Progenitor cell of endocrine pancreas (in vitro differentiated cells): Measurements from ENCODE around the gene CGB7. TPM values are rescaled to one million over a fixed set of nuclear protein-coding genes. Genes with fewer than 3 reads are reported as not detected.

ENCODE experiments used
- DNase-seq: peaks from one replicate; pipeline ENCODE4 v3.0.0; 2021; ENCODE audit warnings: low spot score; ENCODE audit not compliant: unreplicated experiment
- H3K27ac Mint-ChIP-seq: 2 replicates; pipeline ENCODE4 v1.8.0; 2021; ENCODE audit warnings: mild to moderate bottlenecking, moderate library complexity, mixed read lengths
- H3K27me3 Mint-ChIP-seq: 2 replicates; pipeline ENCODE4 v1.8.0; 2021; ENCODE audit warnings: mixed read lengths
- H3K36me3 Mint-ChIP-seq: 2 replicates; pipeline ENCODE4 v1.8.0; 2022; ENCODE audit warnings: mixed read lengths; ENCODE audit not compliant: insufficient read depth
- H3K4me1 Mint-ChIP-seq: 2 replicates; pipeline ENCODE4 v1.8.0; 2021; ENCODE audit warnings: low read depth, mixed read lengths
- H3K4me3 Mint-ChIP-seq: 2 replicates; pipeline ENCODE4 v1.8.0; 2021; ENCODE audit warnings: low read depth, mild to moderate bottlenecking, moderate library complexity, mixed read lengths
- H3K9me3 Mint-ChIP-seq: 2 replicates; pipeline ENCODE4 v1.8.0; 2021; ENCODE audit warnings: low read depth, mixed read lengths
- microRNA-seq: library from miRNA; unstranded; fragments of <30 nt; microRNA quantifications from one replicate; pipeline ENCODE4 v1.1.0, GENCODE V29; 2020; ENCODE audit warnings: borderline number of aligned reads; ENCODE audit not compliant: unreplicated experiment
- total RNA-seq: library from RNA; stranded (reverse); gene quantifications from 2 replicates; pipeline ENCODE4 v1.2.1, GENCODE V29; 2021
- TF ChIP-seq, protein P1 (sequence below): fragments of 200-600 bp; sonication (generic); IDR thresholded peaks from one replicate; pipeline ENCODE4 v1.5.0; 2021; ENCODE audit warnings: antibody characterized with exemption, mild to moderate bottlenecking; ENCODE audit not compliant: unreplicated experiment

CGB7 gene
- total RNA-seq, 1 donor from 2014 or later, result 0.38 TPM

DNA sequence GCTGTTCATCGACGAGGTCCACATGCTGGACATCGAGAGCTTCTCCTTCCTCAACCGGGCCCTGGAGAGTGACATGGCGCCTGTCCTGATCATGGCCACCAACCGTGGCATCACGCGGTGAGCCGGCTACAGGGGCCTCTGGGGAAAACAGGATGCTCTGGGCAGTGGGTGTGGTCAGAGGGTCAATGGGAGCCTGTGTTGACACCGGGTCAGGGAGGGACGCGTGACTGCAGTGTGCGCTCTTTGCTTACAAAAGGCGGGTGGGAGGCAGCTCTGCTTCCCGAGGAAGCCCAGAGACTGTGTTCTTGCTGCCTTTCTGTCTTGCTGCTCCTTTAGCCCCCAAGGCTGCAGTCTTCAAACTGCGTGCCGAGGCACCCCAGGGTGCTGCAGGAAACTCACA is 46.4 kb downstream of the CGB7 start:
- TF ChIP-seq, protein P1, sequence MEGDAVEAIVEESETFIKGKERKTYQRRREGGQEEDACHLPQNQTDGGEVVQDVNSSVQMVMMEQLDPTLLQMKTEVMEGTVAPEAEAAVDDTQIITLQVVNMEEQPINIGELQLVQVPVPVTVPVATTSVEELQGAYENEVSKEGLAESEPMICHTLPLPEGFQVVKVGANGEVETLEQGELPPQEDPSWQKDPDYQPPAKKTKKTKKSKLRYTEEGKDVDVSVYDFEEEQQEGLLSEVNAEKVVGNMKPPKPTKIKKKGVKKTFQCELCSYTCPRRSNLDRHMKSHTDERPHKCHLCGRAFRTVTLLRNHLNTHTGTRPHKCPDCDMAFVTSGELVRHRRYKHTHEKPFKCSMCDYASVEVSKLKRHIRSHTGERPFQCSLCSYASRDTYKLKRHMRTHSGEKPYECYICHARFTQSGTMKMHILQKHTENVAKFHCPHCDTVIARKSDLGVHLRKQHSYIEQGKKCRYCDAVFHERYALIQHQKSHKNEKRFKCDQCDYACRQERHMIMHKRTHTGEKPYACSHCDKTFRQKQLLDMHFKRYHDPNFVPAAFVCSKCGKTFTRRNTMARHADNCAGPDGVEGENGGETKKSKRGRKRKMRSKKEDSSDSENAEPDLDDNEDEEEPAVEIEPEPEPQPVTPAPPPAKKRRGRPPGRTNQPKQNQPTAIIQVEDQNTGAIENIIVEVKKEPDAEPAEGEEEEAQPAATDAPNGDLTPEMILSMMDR, result no peak
- DNase-seq, result no peak
- no peaks in the 10 kb centered on the region for H3K27me3 Mint-ChIP-seq
- H3K27ac Mint-ChIP-seq, result no peak overlapping the region
- no peak overlapping the region for H3K4me3 Mint-ChIP-seq
- H3K4me1 Mint-ChIP-seq, result no peaks in the 10 kb centered on the region
- no peaks in the 10 kb centered on the region for H3K9me3 Mint-ChIP-seq
- peaks cover 18% of the 10 kb centered on the region for H3K36me3 Mint-ChIP-seq

DNA sequence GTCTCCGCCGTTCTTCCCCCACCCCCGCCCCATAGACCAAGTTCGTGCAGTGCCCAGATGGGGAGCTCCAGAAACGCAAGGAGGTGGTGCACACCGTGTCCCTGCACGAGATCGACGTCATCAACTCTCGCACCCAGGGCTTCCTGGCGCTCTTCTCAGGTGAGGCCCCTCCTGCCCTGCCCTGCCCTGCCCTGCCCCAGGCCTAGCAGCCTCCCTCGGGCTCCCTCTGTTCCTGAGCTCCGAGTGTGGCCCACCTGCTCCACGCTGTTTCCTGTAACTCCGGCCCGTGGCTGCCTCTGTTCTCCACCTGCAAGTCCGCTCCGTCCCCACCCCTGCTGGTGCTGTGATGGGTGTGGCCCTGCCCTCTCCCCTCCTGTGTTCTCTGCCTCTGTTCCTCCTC is 47.1 kb downstream of the CGB7 start:
- Mint-ChIP-seq H3K36me3 (peaks cover 13% of the 10 kb centered on the region), H3K4me3 (no peak overlapping the region), H3K27ac (peak overlapping the region; percentile 65), H3K4me1 (no peaks in the 10 kb centered on the region), H3K27me3 (no peaks in the 10 kb centered on the region), H3K9me3 (no peaks in the 10 kb centered on the region)
- TF ChIP-seq, protein P1, result no peak
- DNase-seq, result no peak

DNA sequence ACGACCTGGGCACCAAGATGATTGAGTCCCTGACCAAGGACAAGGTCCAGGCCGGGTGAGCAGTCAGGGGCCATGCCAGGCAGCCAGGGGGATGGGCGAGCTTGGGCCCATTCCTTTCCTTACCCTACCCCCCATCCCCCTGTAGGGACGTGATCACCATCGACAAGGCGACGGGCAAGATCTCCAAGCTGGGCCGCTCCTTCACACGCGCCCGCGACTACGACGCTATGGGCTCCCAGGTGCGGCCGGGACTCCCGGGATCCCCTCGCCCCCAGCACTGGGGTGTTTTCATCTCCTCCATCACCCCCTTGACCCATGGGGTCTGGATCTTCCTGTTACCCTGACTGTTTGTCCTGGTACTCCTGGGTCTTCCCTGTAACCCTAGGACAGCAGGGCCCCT is 47.7 kb downstream of the CGB7 start:
- no peak for DNase-seq
- Mint-ChIP-seq H3K36me3 (peaks cover 14% of the 10 kb centered on the region), H3K9me3 (no peaks in the 10 kb centered on the region), H3K4me3 (no peak overlapping the region), H3K27me3 (no peaks in the 10 kb centered on the region), H3K27ac (no peak overlapping the region), H3K4me1 (no peaks in the 10 kb centered on the region)
- TF ChIP-seq, protein P1, result no peak

DNA sequence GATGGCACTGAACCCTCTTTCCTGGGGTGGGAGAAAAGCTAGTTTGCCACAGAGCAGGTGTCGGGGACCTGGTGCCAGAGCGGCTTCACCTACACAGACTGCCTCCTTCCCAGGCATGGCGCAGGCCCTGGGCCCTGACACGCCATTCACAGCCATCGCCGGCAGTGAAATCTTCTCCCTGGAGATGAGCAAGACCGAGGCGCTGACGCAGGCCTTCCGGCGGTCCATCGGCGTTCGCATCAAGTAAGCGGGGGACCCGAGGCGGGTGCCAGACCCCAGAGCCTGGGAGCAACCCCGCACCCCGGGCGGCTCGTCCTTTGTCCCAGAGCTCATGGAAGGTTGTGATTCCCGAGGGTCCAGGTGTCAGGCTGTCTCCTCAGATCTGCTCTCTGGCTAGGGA is 50.6 kb downstream of the CGB7 start:
- Mint-ChIP-seq H3K4me3 (no peak overlapping the region), H3K9me3 (no peaks in the 10 kb centered on the region), H3K36me3 (peaks cover 10% of the 10 kb centered on the region), H3K4me1 (no peaks in the 10 kb centered on the region), H3K27me3 (no peaks in the 10 kb centered on the region), H3K27ac (no peak overlapping the region)
- no peak for DNase-seq
- TF ChIP-seq, protein P1, result no peak

DNA sequence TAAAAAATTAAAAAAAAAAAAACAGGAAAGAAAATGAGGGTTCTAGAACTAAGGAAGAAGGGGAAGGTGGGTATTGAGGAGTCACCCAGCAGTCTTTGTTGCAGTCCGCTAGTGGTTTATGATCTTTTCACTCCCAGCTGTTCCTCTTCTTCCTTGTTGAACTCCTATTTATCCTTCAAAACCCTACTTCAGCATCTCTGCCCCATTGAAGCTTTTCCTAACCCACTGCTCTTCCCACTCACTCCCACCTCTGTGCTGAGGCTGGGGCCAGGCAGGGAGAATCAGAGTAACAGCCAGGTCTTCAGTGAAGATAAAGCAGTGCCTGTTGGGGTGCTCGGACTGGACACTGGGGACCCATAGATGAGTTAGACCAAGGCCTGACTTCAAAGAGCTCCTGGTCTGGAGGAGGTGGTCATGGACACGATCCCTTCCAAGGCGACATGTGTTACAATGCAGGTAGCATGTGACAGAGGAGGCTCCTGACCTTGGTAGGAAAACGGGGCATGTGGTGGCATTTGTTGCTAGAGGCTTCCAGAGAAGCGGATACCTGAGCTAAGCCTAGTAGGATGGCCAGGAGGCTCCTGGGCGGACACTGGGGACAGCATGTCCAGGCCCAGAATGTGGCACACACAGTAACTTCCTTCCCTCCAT is 52.5 kb downstream of the CGB7 start:
- H3K36me3 Mint-ChIP-seq, result peaks cover 8% of the 10 kb centered on the region

More for the DNA sequence above, 52.5 kb downstream of the CGB7 start:
- TF ChIP-seq, protein P1, result no peak
- Mint-ChIP-seq H3K4me3 (no peak overlapping the region), H3K27me3 (no peaks in the 10 kb centered on the region), H3K27ac (no peak overlapping the region), H3K4me1 (no peaks in the 10 kb centered on the region), H3K9me3 (no peaks in the 10 kb centered on the region)
- DNase-seq, result no peak

Small RNAs within 50 kb of the gene (microRNA-seq; reads per million reads assigned to microRNA genes)
- gene MIR6798, result not detected

Other genes with a start within 250 kb of the CGB7 start
- 61.0 and 70.0 TPM in 2 replicates for gene BCAT2, start 246.7 kb downstream of the CGB7 start, total RNA-seq
- gene HSD17B14, start 221.3 kb downstream of the CGB7 start, total RNA-seq, result 20.5 and 22.1 TPM in 2 replicates
- gene PLEKHA4, start 189.1 kb downstream of the CGB7 start, total RNA-seq, result 8.5 and 11.7 TPM in 2 replicates
- gene PPP1R15A, start 185.3 kb downstream of the CGB7 start, total RNA-seq, result 44.5 and 48.9 TPM in 2 replicates
- gene TULP2, start 159.0 kb downstream of the CGB7 start, total RNA-seq, result 0.46 TPM in 1 of 2 replicates, not detected in the other
- 149 and 165 TPM in 2 replicates for gene NUCB1, start 157.4 kb downstream of the CGB7 start, total RNA-seq
- gene DHDH, start 124.0 kb downstream of the CGB7 start, total RNA-seq, result 1.1 and 1.8 TPM in 2 replicates
- 141 and 153 TPM in 2 replicates for gene BAX, start 102.9 kb downstream of the CGB7 start, total RNA-seq
- 2,544 and 2,716 TPM in 2 replicates for gene FTL, start 92.4 kb downstream of the CGB7 start, total RNA-seq
- 57.4 and 65.8 TPM in 2 replicates for gene GYS1, start 64.4 kb downstream of the CGB7 start, total RNA-seq
- gene RUVBL2, start 63.9 kb downstream of the CGB7 start, total RNA-seq, result 81.5 and 83.0 TPM in 2 replicates
- not detected in 2 replicates for gene LHB, start 40.7 kb downstream of the CGB7 start, total RNA-seq
- gene CGB3, start 33.4 kb downstream of the CGB7 start, total RNA-seq, result not detected in 2 replicates
- not detected in 2 replicates for gene CGB2, start 25.9 kb downstream of the CGB7 start, total RNA-seq
- not detected in 2 replicates for gene CGB1, start 20.9 kb downstream of the CGB7 start, total RNA-seq
- not detected in 2 replicates for gene CGB5, start 13.9 kb downstream of the CGB7 start, total RNA-seq
- not detected in 2 replicates for gene CGB8, start 8.6 kb downstream of the CGB7 start, total RNA-seq
- gene NTF4, start 7.1 kb upstream of the CGB7 start, total RNA-seq, result 0.91 and 1.5 TPM in 2 replicates
- not detected in 2 replicates for gene KCNA7, start 14.9 kb upstream of the CGB7 start, total RNA-seq
- gene SNRNP70, start 27.7 kb upstream of the CGB7 start, total RNA-seq, result 355 and 363 TPM in 2 replicates
- gene LIN7B, start 56.6 kb upstream of the CGB7 start, total RNA-seq, result 7.0 and 9.3 TPM in 2 replicates
- 1.3 and 1.5 TPM in 2 replicates for gene C19orf73, start 61.4 kb upstream of the CGB7 start, total RNA-seq
- gene PPFIA3, start 61.8 kb upstream of the CGB7 start, total RNA-seq, result 6.7 and 8.5 TPM in 2 replicates
- gene HRC, start 97.6 kb upstream of the CGB7 start, total RNA-seq, result 1.6 and 2.1 TPM in 2 replicates
- gene TRPM4, start 100.0 kb upstream of the CGB7 start, total RNA-seq, result 16.9 and 17.7 TPM in 2 replicates